ENCODE results near the gene TPST2. TPM values are rescaled to one million over a fixed set of nuclear protein-coding genes. Genes with fewer than 3 reads are reported as not detected.

The TPST2 gene
- total and polyA plus RNA-seq, 2 experiments from 2014 or later = 31.0 to 36.8 TPM

- WGBS (ENCODE audit: low lambda C conversion rate, missing lambda C conversion rate) = 91% methylated on average over 5 of the region's 5 CpGs
- H3K4me1 ChIP-seq (ENCODE audit: insufficient read depth) = peaks cover 15% of the 10 kb centered on the region
- DNase-seq (ENCODE audit: low spot score) = no peak
- H2AFZ ChIP-seq = no peak overlapping the region
- no peak overlapping the region for H3K27ac ChIP-seq
- no peak overlapping the region for H3K4me2 ChIP-seq
- H3K27me3 ChIP-seq = no peaks in the 10 kb centered on the region
- H3K9me2 ChIP-seq (replicated peaks; ENCODE audit: insufficient read depth) = no peaks in the 10 kb centered on the region
- peaks cover 38% of the 10 kb centered on the region for H3K79me2 ChIP-seq
- no peaks in the 10 kb centered on the region for H3K9me3 ChIP-seq (ENCODE audit: low read depth)
- H3K4me3 ChIP-seq = no peak overlapping the region
- no peaks in the 10 kb centered on the region for H3K36me3 ChIP-seq (replicated peaks; ENCODE audit: insufficient read depth, low read depth)
- no peaks in the 10 kb centered on the region for H4K20me1 ChIP-seq (ENCODE audit: insufficient read depth, poor library complexity, severe bottlenecking)
- TF ChIP-seq EZH2 (IDR thresholded peaks at IDR 0.05; ENCODE audit: borderline replicate concordance) (no peak), CTCF (IDR thresholded peaks at IDR 0.05; ENCODE audit: poor library complexity) (no peak), EZH2phosphoT487 (IDR thresholded peaks at IDR 0.05; ENCODE audit: low read depth, severe bottlenecking, unreplicated experiment) (no peak)
Observed at GRCh38 chr22:26486394-26486793, 103.5 kb downstream of the TPST2 start.

DNA sequence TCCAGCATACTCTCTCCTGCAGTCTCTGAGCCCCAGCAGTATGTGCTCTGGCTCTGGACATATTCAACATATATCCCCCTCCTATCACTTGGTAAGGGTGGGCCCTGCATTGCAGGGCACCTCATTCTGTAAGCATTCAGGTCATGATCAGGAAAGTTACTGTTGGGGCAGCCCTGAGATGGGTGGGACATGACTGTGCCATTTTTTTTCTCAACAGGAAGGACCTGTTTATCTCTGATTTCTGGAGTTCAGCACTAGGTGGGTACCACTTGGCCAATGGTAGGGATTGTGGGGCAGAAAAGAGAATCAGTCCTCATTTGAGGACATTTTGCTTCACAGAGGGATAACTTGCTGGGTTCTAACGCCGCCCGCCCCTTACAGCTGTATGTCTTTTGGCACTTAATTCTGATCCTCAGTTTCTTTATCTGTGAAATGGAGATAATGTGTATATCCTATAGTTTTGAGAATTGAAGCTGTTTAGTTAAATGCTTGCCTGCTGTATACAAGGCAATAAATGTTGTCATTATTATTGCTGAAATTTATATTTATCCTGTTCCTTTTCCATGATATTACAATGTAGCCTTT lies 104.0 kb downstream of the TPST2 start:
- H3K27ac ChIP-seq = no peak overlapping the region
- peaks cover 43% of the 10 kb centered on the region for H3K79me2 ChIP-seq
- no peaks in the 10 kb centered on the region for H3K27me3 ChIP-seq
- no peaks in the 10 kb centered on the region for H3K36me3 ChIP-seq (replicated peaks; ENCODE audit: insufficient read depth, low read depth)
- TF ChIP-seq EZH2 (IDR thresholded peaks at IDR 0.05; ENCODE audit: borderline replicate concordance) (no peak), EZH2phosphoT487 (IDR thresholded peaks at IDR 0.05; ENCODE audit: low read depth, severe bottlenecking, unreplicated experiment) (no peak), CTCF (IDR thresholded peaks at IDR 0.05; ENCODE audit: poor library complexity) (no peak)
- no peaks in the 10 kb centered on the region for H3K9me2 ChIP-seq (replicated peaks; ENCODE audit: insufficient read depth)
- DNase-seq (ENCODE audit: low spot score) = no peak
- H3K4me1 ChIP-seq (ENCODE audit: insufficient read depth) = peaks cover 15% of the 10 kb centered on the region
- H3K4me3 ChIP-seq = no peak overlapping the region
- no peaks in the 10 kb centered on the region for H4K20me1 ChIP-seq (ENCODE audit: insufficient read depth, poor library complexity, severe bottlenecking)
- WGBS (ENCODE audit: low lambda C conversion rate, missing lambda C conversion rate) = 65% methylated on average over 3 of the region's 3 CpGs
- no peak overlapping the region for H2AFZ ChIP-seq
- no peaks in the 10 kb centered on the region for H3K9me3 ChIP-seq (ENCODE audit: low read depth)
- no peak overlapping the region for H3K4me2 ChIP-seq

- H3K79me2 ChIP-seq = peaks cover 48% of the 10 kb centered on the region
- TF ChIP-seq CTCF (IDR thresholded peaks at IDR 0.05; ENCODE audit: poor library complexity) (no peak), EZH2phosphoT487 (IDR thresholded peaks at IDR 0.05; ENCODE audit: low read depth, severe bottlenecking, unreplicated experiment) (no peak), EZH2 (IDR thresholded peaks at IDR 0.05; ENCODE audit: borderline replicate concordance) (no peak)
- H3K36me3 ChIP-seq (replicated peaks; ENCODE audit: insufficient read depth, low read depth) = no peaks in the 10 kb centered on the region
- 76% methylated on average over 7 of the region's 7 CpGs for WGBS (ENCODE audit: low lambda C conversion rate, missing lambda C conversion rate)
- H3K4me1 ChIP-seq (ENCODE audit: insufficient read depth) = peaks cover 22% of the 10 kb centered on the region
- H3K4me2 ChIP-seq = peak overlapping the region; percentile 73
- H2AFZ ChIP-seq = no peak overlapping the region
- no peaks in the 10 kb centered on the region for H3K9me2 ChIP-seq (replicated peaks; ENCODE audit: insufficient read depth)
- no peak for DNase-seq (ENCODE audit: low spot score)
- no peaks in the 10 kb centered on the region for H3K9me3 ChIP-seq (ENCODE audit: low read depth)
- H3K27me3 ChIP-seq = no peaks in the 10 kb centered on the region
- H4K20me1 ChIP-seq (ENCODE audit: insufficient read depth, poor library complexity, severe bottlenecking) = no peaks in the 10 kb centered on the region
- H3K27ac ChIP-seq = peak overlapping the region; percentile 99
- peak overlapping the region; percentile 91 for H3K4me3 ChIP-seq
Observed at GRCh38 chr22:26485013-26485412, 104.9 kb downstream of the TPST2 start.

All from hepatocyte (in vitro differentiated cells).